Sigmoid colon (tissue), 7 donors: Measurements from ENCODE around the gene SCYGR4. TPM values are rescaled to one million over a fixed set of nuclear protein-coding genes. Genes with fewer than 3 reads are reported as not detected.

Experiments
- DNase-seq: peaks from one replicate; pipeline ENCODE4 v3.0.0-alpha.2; 2019
- H3K27ac ChIP-seq, 4 donors: fragments of 200-600 bp; sonication (generic); one replicate each; pipeline ENCODE4 v1.5.1; 2016 to 2019; ENCODE audit warnings: mild to moderate bottlenecking in 1 of 4
- H3K27me3 ChIP-seq, 3 donors: fragments of 200-600 bp; sonication (generic); one replicate each; pipeline ENCODE4 v1.5.1; 2019; ENCODE audit warnings: mild to moderate bottlenecking in 1 of 3
- H3K36me3 ChIP-seq, 4 donors: fragments of 200-600 bp; sonication (generic); one replicate each; pipeline ENCODE4 v1.5.1; 2016 to 2019
- H3K4me1 ChIP-seq, 4 donors: fragments of 200-600 bp; sonication (generic); one replicate each; pipeline ENCODE4 v1.5.1; 2017 to 2019
- H3K4me3 ChIP-seq, 4 donors: fragments of 200-600 bp; sonication (generic); one replicate each; pipeline ENCODE4 v1.5.1; 2017 to 2019; ENCODE audit warnings: mild to moderate bottlenecking in 2 of 4, moderate library complexity in 1 of 4
- H3K9me3 ChIP-seq, 4 donors: fragments of 200-600 bp in 3 of 4; sonication (generic) in 3 of 4; one replicate each; pipeline versions ENCODE4 v1.5.1 to v1.6.1; 2013 to 2019
- CTCF ChIP-seq, 4 experiments: fragments of 450-650 bp in 3 of 4; fragments of 200-600 bp in 1 of 4; IDR thresholded peaks; one replicate each; pipeline ENCODE4 v1.5.1; 2016 to 2019; ENCODE audit warnings: antibody characterized with exemption in 4 of 4, mild to moderate bottlenecking in 3 of 4, moderate library complexity in 2 of 4
- EP300 ChIP-seq, 4 donors: sonication (generic); formaldehyde crosslinking; IDR thresholded peaks; one replicate each; pipeline ENCODE4 v1.6.1; 2017; ENCODE audit warnings: antibody characterized with exemption in 4 of 4
- POLR2A ChIP-seq, 2 donors: fragments of 450-650 bp; IDR thresholded peaks; one replicate each; pipeline ENCODE4 v1.6.1; 2016; ENCODE audit warnings: antibody characterized with exemption in 2 of 2, mild to moderate bottlenecking in 2 of 2, moderate library complexity in 2 of 2
- POLR2AphosphoS5 ChIP-seq, 4 donors: sonication (generic); formaldehyde crosslinking; IDR thresholded peaks; one replicate each; pipeline ENCODE4 v1.6.1; 2017; ENCODE audit warnings: antibody characterized with exemption in 4 of 4
- WGBS, 2 donors: extraction: QIAGEN DNeasy Blood & Tissue Kit; methylation state at CpG; one replicate each; pipeline ENCODE4 v1.1.7; 2013; 5-methylcytosine and 5-hydroxymethylcytosine counted together
- intact Hi-C: fragments of 100-400 bp; cut with DNase I; formaldehyde crosslinking; loops from one replicate; pipeline ENCODE4 v1.15.1; 2023
- polyA plus RNA-seq, 3 donors: library from polyadenylated mRNA; stranded (reverse); fragments of 200-250 nt; gene quantifications; one replicate each; pipeline ENCODE4 v1.2.3, GENCODE V29; 2013
- total RNA-seq, 4 donors: library from RNA; depleted of rRNA; stranded (reverse); fragments of >200 nt; gene quantifications; one replicate each; pipeline ENCODE4 v1.1.0, GENCODE V29; 2016
- donor health status: healthy with polysubstance abuse.
- donor health status: Bipolar disorder and iron deficiency.
- donor health status: healthy.

Gene SCYGR4
- total and polyA plus RNA-seq, 7 donors, result not detected

DNA sequence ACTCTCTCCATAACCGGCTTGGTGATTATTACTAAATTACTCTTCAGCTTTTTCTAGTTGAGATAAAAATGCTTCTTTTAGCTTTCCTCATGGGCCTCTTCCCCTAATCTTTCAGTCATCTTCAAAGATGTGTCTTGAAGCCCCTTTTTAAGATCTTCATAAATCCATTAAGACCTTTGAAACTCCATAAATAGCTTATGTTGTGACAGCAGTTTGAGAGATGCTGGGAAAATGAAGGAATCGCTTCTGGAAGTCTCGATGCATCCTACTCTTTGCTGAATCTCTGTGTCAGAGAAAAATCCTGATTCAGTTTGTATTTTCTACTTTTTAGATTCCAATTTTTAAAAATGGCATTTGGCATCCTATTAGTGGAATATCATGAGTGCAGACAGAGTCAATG, 13.0 kb downstream of the SCYGR4 start:
- TF ChIP-seq EP300 (IDR thresholded peaks at IDR 0.05) (no peak), POLR2A (IDR thresholded peaks at IDR 0.05) (no peak), CTCF (IDR thresholded peaks at IDR 0.05) (no peak), POLR2AphosphoS5 (IDR thresholded peaks at IDR 0.05) (no peak)
- no peaks in the 10 kb centered on the region for H3K27me3 ChIP-seq
- intact Hi-C loops, result no loop called here
- 91 to 95% methylated on average over 3 of the region's 3 CpGs for WGBS, 2 donors
- H3K36me3 ChIP-seq, result no peaks in the 10 kb centered on the region
- no peaks in the 10 kb centered on the region for H3K4me1 ChIP-seq
- H3K27ac ChIP-seq, result no peak overlapping the region
- no peak overlapping the region for H3K4me3 ChIP-seq
- no peaks in the 10 kb centered on the region for H3K9me3 ChIP-seq
- DNase-seq, result no peak

- Histone ChIP-seq H3K27me3 (no peaks in the 10 kb centered on the region), H3K4me3 (no peak overlapping the region), H3K27ac (no peak overlapping the region), H3K9me3 (no peaks in the 10 kb centered on the region), H3K36me3 (no peaks in the 10 kb centered on the region), H3K4me1 (no peaks in the 10 kb centered on the region)
- 88% methylated on average over 6 of the region's 6 CpGs for WGBS, 2 donors
- no peak for DNase-seq
- intact Hi-C loops, result no loop called here
- TF ChIP-seq POLR2AphosphoS5 (IDR thresholded peaks at IDR 0.05), result no peak
- no peak for TF ChIP-seq POLR2A (IDR thresholded peaks at IDR 0.05)
- no peak for TF ChIP-seq CTCF (IDR thresholded peaks at IDR 0.05)
- no peak for TF ChIP-seq EP300 (IDR thresholded peaks at IDR 0.05)
These were observed 15.5 kb downstream of the SCYGR4 start for GRCh38 chr2:227632827-227633226.

GRCh38 chr2:227634201-227634600, 16.9 kb downstream of the SCYGR4 start:
- no peaks in the 10 kb centered on the region for H3K9me3 ChIP-seq
- DNase-seq, result no peak
- no peaks in the 10 kb centered on the region for H3K4me1 ChIP-seq
- TF ChIP-seq POLR2A (IDR thresholded peaks at IDR 0.05) (no peak), EP300 (IDR thresholded peaks at IDR 0.05) (no peak), POLR2AphosphoS5 (IDR thresholded peaks at IDR 0.05) (no peak), CTCF (IDR thresholded peaks at IDR 0.05) (no peak)
- H3K4me3 ChIP-seq, result no peak overlapping the region
- H3K27ac ChIP-seq, result no peak overlapping the region
- no peaks in the 10 kb centered on the region for H3K36me3 ChIP-seq
- intact Hi-C loops, result no loop called here
- WGBS, 2 donors, result 68 to 71% methylated on average over 3 of the region's 3 CpGs
- H3K27me3 ChIP-seq, result no peaks in the 10 kb centered on the region

GRCh38 chr2:227642656-227643055, 25.4 kb downstream of the SCYGR4 start:
- WGBS, 2 donors, result 57% methylated on average over 2 of the region's 2 CpGs
- Histone ChIP-seq H3K27me3 (no peaks in the 10 kb centered on the region), H3K27ac (no peak overlapping the region), H3K9me3 (no peaks in the 10 kb centered on the region), H3K4me1 (no peaks in the 10 kb centered on the region), H3K36me3 (no peaks in the 10 kb centered on the region), H3K4me3 (no peak overlapping the region)
- TF ChIP-seq EP300 (IDR thresholded peaks at IDR 0.05) (no peak), POLR2A (IDR thresholded peaks at IDR 0.05) (no peak), POLR2AphosphoS5 (IDR thresholded peaks at IDR 0.05) (no peak), CTCF (IDR thresholded peaks at IDR 0.05) (no peak)
- intact Hi-C loops, result no loop called here
- DNase-seq, result no peak

- no peak for DNase-seq
- WGBS, 2 donors, result 62 to 77% methylated on average over 5 of the region's 5 CpGs
- Histone ChIP-seq H3K36me3 (no peaks in the 10 kb centered on the region), H3K9me3 (no peaks in the 10 kb centered on the region), H3K4me3 (no peak overlapping the region), H3K27me3 (no peaks in the 10 kb centered on the region), H3K4me1 (no peaks in the 10 kb centered on the region), H3K27ac (no peak overlapping the region)
- TF ChIP-seq POLR2A (IDR thresholded peaks at IDR 0.05) (no peak), POLR2AphosphoS5 (IDR thresholded peaks at IDR 0.05) (no peak), CTCF (IDR thresholded peaks at IDR 0.05) (no peak), EP300 (IDR thresholded peaks at IDR 0.05) (no peak)
- intact Hi-C loops, result no loop called here
These were observed 26.8 kb downstream of the SCYGR4 start for GRCh38 chr2:227643990-227644551.
